Ishikawa (cell line): ENCODE results near the gene GNPDA2.

ENCODE experiments used
- CEBPB ChIP-seq: IDR thresholded peaks from 2 replicates; pipeline ENCODE4 v1.6.1; 2012
- CREB1 ChIP-seq: IDR thresholded peaks from 2 replicates; pipeline ENCODE4 v1.6.1; 2012; ENCODE audit warnings: low read depth
- EP300 ChIP-seq: IDR thresholded peaks from 2 replicates; pipeline ENCODE4 v1.6.1; 2012; ENCODE audit warnings: borderline replicate concordance
- REST ChIP-seq: IDR thresholded peaks from 2 replicates; pipeline ENCODE4 v1.6.1; 2012; ENCODE audit warnings: low read depth, mild to moderate bottlenecking
- TAF1 ChIP-seq: IDR thresholded peaks from 2 replicates; pipeline ENCODE4 v1.6.1; 2012; ENCODE audit warnings: low read depth, mild to moderate bottlenecking
- TF ChIP-seq, protein P1 (sequence below): IDR thresholded peaks from 2 replicates; pipeline ENCODE4 v1.6.1; 2012

DNA sequence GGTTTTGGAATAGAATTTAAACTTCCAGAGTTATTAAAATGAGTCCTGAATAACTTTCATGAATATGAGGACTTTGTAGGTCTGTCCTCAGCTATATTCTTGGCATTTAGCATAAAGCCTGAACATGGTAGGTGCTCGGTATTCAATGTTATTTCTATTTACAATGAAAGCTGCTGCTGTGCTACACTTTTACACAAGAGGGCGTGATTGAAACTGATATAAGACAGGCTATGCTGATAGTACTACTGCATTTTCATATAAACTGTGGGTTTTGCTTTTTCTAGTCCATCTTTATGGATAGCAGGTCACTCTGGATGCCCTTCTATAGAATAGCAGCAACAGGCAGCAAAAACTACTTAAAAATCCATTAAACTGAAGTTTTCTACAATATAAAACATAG is 12.3 kb upstream of the GNPDA2 start:
- no peak for TF ChIP-seq TAF1
- TF ChIP-seq CEBPB, result no peak
- TF ChIP-seq REST, result no peak
- TF ChIP-seq EP300, result no peak
- TF ChIP-seq, protein P1, sequence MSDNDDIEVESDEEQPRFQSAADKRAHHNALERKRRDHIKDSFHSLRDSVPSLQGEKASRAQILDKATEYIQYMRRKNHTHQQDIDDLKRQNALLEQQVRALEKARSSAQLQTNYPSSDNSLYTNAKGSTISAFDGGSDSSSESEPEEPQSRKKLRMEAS, result no peak
- TF ChIP-seq CREB1, result no peak
